H1 (cell line): ENCODE results near the gene RBMX. TPM values are rescaled to one million over a fixed set of nuclear protein-coding genes. Genes with fewer than 3 reads are reported as not detected.

ENCODE experiments used
- CTCF ChIA-PET: fragments of 300-600 bp; sonication (Branson Sonifier 250); formaldehyde crosslinking; loops from one replicate; lab custom pipeline; 2021; ENCODE audit not compliant: partially characterized antibody; lab: Charles Lee
- POLR2A ChIA-PET: fragments of 300-600 bp; sonication (Branson Sonifier 250); formaldehyde crosslinking; loops from one replicate; lab custom pipeline; 2021; ENCODE audit warnings: inconsistent platforms; ENCODE audit not compliant: partially characterized antibody; lab: Charles Lee
- DNase-seq, 2 experiments: peaks; one replicate each; pipeline versions ENCODE4 v3.0.0 to v3.0.0-alpha.2; 2010 to 2022; ENCODE audit warnings: low spot score in 2 of 2, low read depth in 1 of 2, mixed read lengths in 1 of 2
- FAIRE-seq: peaks from 2 replicates; lab custom pipeline; 2011; peaks lifted over from hg19 to GRCh38; lab: Jason Lieb, UNC
- H2AFZ ChIP-seq: 2 replicates; pipeline ENCODE4 v1.8.1; 2012; ENCODE audit warnings: low read length, inconsistent platforms
- H2AK5ac ChIP-seq: 2 replicates; pipeline ENCODE4 v1.6.1; 2013; ENCODE audit warnings: low read depth, low read length
- H2BK120ac ChIP-seq: replicated peaks from 2 replicates; pipeline ENCODE3; 2013; ENCODE audit warnings: low read depth, low read length, inconsistent platforms
- H2BK12ac ChIP-seq: 2 replicates; pipeline ENCODE4 v1.6.1; 2013; ENCODE audit warnings: low read depth, low read length
- H2BK15ac ChIP-seq: 2 replicates; pipeline ENCODE4 v1.6.1; 2013; ENCODE audit warnings: low read length
- H2BK20ac ChIP-seq: 2 replicates; pipeline ENCODE4 v1.6.1; 2013; ENCODE audit warnings: low read length
- H2BK5ac ChIP-seq: 2 replicates; pipeline ENCODE4 v1.6.1; 2013; ENCODE audit warnings: low read depth, low read length
- H3K14ac ChIP-seq: 2 replicates; pipeline ENCODE4 v1.6.1; 2013; ENCODE audit warnings: inconsistent platforms; ENCODE audit not compliant: insufficient read length
- H3K18ac ChIP-seq: 2 replicates; pipeline ENCODE4 v1.6.1; 2013; ENCODE audit warnings: low read length; ENCODE audit errors: extremely low read depth
- H3K23ac ChIP-seq: 2 replicates; pipeline ENCODE4 v1.6.1; 2013; ENCODE audit warnings: inconsistent platforms; ENCODE audit not compliant: insufficient read length
- H3K23me2 ChIP-seq: 2 replicates; pipeline ENCODE4 v1.6.1; 2013; ENCODE audit warnings: low read depth, low read length
- H3K27ac ChIP-seq: 2 replicates; pipeline ENCODE4 v1.6.1; 2011; ENCODE audit warnings: low read depth, low read length, inconsistent platforms
- H3K27me3 ChIP-seq, 4 experiments: replicated peaks in 1 of 4; 1 replicate in 1 of 4; 2 replicates in 3 of 4; pipeline versions ENCODE4 v1.6.1 to v1.8.1; 2011 to 2013; ENCODE audit warnings: low read length in 3 of 4, mild to moderate bottlenecking in 3 of 4, inconsistent platforms in 2 of 4, mixed read lengths in 2 of 4, moderate library complexity in 1 of 4; ENCODE audit not compliant: control insufficient read depth in 3 of 4, insufficient read depth in 3 of 4; ENCODE audit errors: extremely low read depth in 1 of 4
- H3K36me3 ChIP-seq, 4 experiments: 2 replicates each; pipeline versions ENCODE4 v1.6.1 to v1.8.1; 2011 to 2013; ENCODE audit warnings: mild to moderate bottlenecking in 4 of 4, low read length in 3 of 4, moderate library complexity in 2 of 4, control low read depth in 1 of 4, inconsistent platforms in 1 of 4; ENCODE audit not compliant: insufficient read depth in 4 of 4, control insufficient read depth in 2 of 4
- H3K4ac ChIP-seq: replicated peaks from 2 replicates; pipeline ENCODE3; 2013; ENCODE audit warnings: low read length, low read depth, mixed read lengths, inconsistent platforms; ENCODE audit not compliant: insufficient read length
- H3K4me1 ChIP-seq, 4 experiments: replicated peaks in 1 of 4; 1 replicate in 1 of 4; 2 replicates in 3 of 4; pipeline versions ENCODE4 v1.6.1 to v1.8.1; 2011 to 2013; ENCODE audit warnings: low read length in 3 of 4, inconsistent platforms in 2 of 4, mixed read lengths in 1 of 4; ENCODE audit not compliant: insufficient read depth in 4 of 4, control insufficient read depth in 3 of 4
- H3K4me2 ChIP-seq, 2 experiments: 2 replicates each; pipeline versions ENCODE4 v1.6.1 to v1.8.1; 2011 to 2013; ENCODE audit warnings: low read depth in 2 of 2, low read length in 2 of 2, control low read depth in 1 of 2, inconsistent platforms in 1 of 2, mild to moderate bottlenecking in 1 of 2; ENCODE audit not compliant: insufficient read depth in 1 of 2
- H3K4me3 ChIP-seq, 4 experiments: fragments of 200-600, 300-600 bp in 1 of 4; sonication (generic), shearing (Covaris generic), sonication (Bioruptor Twin) in 1 of 4; 2 replicates each; pipeline versions ENCODE4 v1.5.1 to v1.8.1; 2011 to 2016; ENCODE audit warnings: low read length in 4 of 4, low read depth in 3 of 4, control low read depth in 2 of 4, inconsistent platforms in 2 of 4, mild to moderate bottlenecking in 2 of 4, mixed read lengths in 1 of 4, moderate library complexity in 1 of 4; ENCODE audit not compliant: insufficient read depth in 2 of 4; ENCODE audit errors: extremely low read depth in 1 of 4
- H3K56ac ChIP-seq: replicated peaks from 2 replicates; pipeline ENCODE3; 2013; ENCODE audit warnings: low read depth, mild to moderate bottlenecking, mixed read lengths, low read length, inconsistent platforms; ENCODE audit not compliant: insufficient read length
- H3K79me1 ChIP-seq: 2 replicates; pipeline ENCODE4 v1.6.1; 2013; ENCODE audit warnings: low read depth, low read length, control low read depth
- H3K79me2 ChIP-seq, 2 experiments: 2 replicates each; pipeline versions ENCODE4 v1.6.1 to v1.8.1; 2012 to 2013; ENCODE audit warnings: low read length in 2 of 2, mild to moderate bottlenecking in 2 of 2, inconsistent platforms in 1 of 2; ENCODE audit not compliant: insufficient read depth in 2 of 2, control insufficient read depth in 1 of 2
- H3K9ac ChIP-seq, 4 experiments: replicated peaks in 1 of 4; 1 replicate in 1 of 4; 2 replicates in 3 of 4; pipeline versions ENCODE4 v1.6.1 to v1.8.1; 2011 to 2013; ENCODE audit warnings: low read depth in 3 of 4, low read length in 3 of 4, control low read depth in 2 of 4, mild to moderate bottlenecking in 2 of 4, moderate library complexity in 2 of 4, inconsistent platforms in 1 of 4; ENCODE audit errors: extremely low read depth in 1 of 4
- H3K9me3 ChIP-seq, 2 experiments: 2 replicates each; pipeline versions ENCODE4 v1.6.1 to v1.8.1; 2012 to 2013; ENCODE audit warnings: mild to moderate bottlenecking in 2 of 2, moderate library complexity in 2 of 2, control low read depth in 1 of 2, inconsistent platforms in 1 of 2, low read depth in 1 of 2, low read length in 1 of 2, mixed read lengths in 1 of 2; ENCODE audit not compliant: insufficient read depth in 2 of 2
- H4K20me1 ChIP-seq, 2 experiments: replicated peaks in 1 of 2; 2 replicates each; pipeline versions ENCODE3 to v1.8.1; 2011 to 2013; ENCODE audit warnings: inconsistent platforms in 2 of 2, low read length in 2 of 2, mild to moderate bottlenecking in 1 of 2; ENCODE audit not compliant: insufficient read depth in 2 of 2, control insufficient read depth in 1 of 2
- H4K5ac ChIP-seq: 2 replicates; pipeline ENCODE4 v1.6.1; 2013; ENCODE audit warnings: low read length, low read depth, mixed read lengths, inconsistent platforms; ENCODE audit not compliant: insufficient read length
- H4K8ac ChIP-seq: 2 replicates; pipeline ENCODE4 v1.8.0; 2013; ENCODE audit warnings: mild to moderate bottlenecking, moderate library complexity, low read length, inconsistent platforms; ENCODE audit not compliant: insufficient read depth; ENCODE audit errors: extremely low read depth
- H4K91ac ChIP-seq: replicated peaks from 2 replicates; pipeline ENCODE3; 2013; ENCODE audit warnings: low read length, mixed read lengths, inconsistent platforms; ENCODE audit not compliant: insufficient read length
- EP300 ChIP-seq, 2 experiments: IDR thresholded peaks; 1 replicate in 1 of 2; 2 replicates in 1 of 2; pipeline ENCODE4 v1.6.1; 2011 to 2012; ENCODE audit warnings: low read depth in 2 of 2, low read length in 2 of 2, mild to moderate bottlenecking in 2 of 2, borderline replicate concordance in 1 of 2, inconsistent platforms in 1 of 2, moderate library complexity in 1 of 2
- KDM1A ChIP-seq: fragments of 200-600, 300-600 bp; sonication (generic); IDR thresholded peaks from 2 replicates; pipeline ENCODE4 v1.7.1; 2016; ENCODE audit warnings: mild to moderate bottlenecking, low read length, borderline replicate concordance
- POLR2A ChIP-seq, 2 experiments: IDR thresholded peaks; 1 replicate in 1 of 2; 2 replicates in 1 of 2; pipeline ENCODE4 v1.6.1; 2011; ENCODE audit warnings: low read depth in 2 of 2, low read length in 2 of 2, mild to moderate bottlenecking in 2 of 2; ENCODE audit errors: control extremely low read depth in 1 of 2
- WGBS, 2 experiments: shearing (Covaris generic) in 1 of 2; methylation state at CpG; one replicate each; pipeline versions ENCODE4 v1.1.6 to v1.1.7; 2013 to 2015; ENCODE audit warnings: low lambda C conversion rate in 2 of 2, mixed read lengths in 2 of 2, inconsistent platforms in 1 of 2, low coverage in 1 of 2, missing lambda C conversion rate in 1 of 2; ENCODE audit not compliant: insufficient replicate concordance in 2 of 2, insufficient coverage in 1 of 2, insufficient read length in 1 of 2; ENCODE audit errors: extremely low coverage in 1 of 2, missing lambda C conversion rate in 1 of 2; 5-methylcytosine and 5-hydroxymethylcytosine counted together
- polyA plus RNA-seq, 7 experiments: library from polyadenylated mRNA; depleted of rRNA in 3 of 7; stranded (reverse) in 5 of 7; unstranded in 2 of 7; fragments of >200 nt in 5 of 7; fragments of 200-250 nt in 2 of 7; gene quantifications; 1 replicate in 5 of 7; 2 replicates in 1 of 7; 4 replicates in 1 of 7; pipeline versions ENCODE4 v1.2.1 to v1.2.3, GENCODE V29; 2011 to 2013; ENCODE audit warnings: missing spikeins in 2 of 7, mixed read lengths in 2 of 7
- total RNA-seq: library from RNA; stranded (reverse); fragmentation: NEBNext Ultra II Directional; extraction: Animal tissue kit (Norgen Biotek cat#: 25700); gene quantifications from 2 replicates; pipeline ENCODE4 v1.2.1, GENCODE V29; 2021

The RBMX gene
- total and polyA plus RNA-seq, 2 of the 8 experiments (the other 6 are each of a cell fraction or from before 2014, with no cell fraction given): 213 to 476 TPM

DNA sequence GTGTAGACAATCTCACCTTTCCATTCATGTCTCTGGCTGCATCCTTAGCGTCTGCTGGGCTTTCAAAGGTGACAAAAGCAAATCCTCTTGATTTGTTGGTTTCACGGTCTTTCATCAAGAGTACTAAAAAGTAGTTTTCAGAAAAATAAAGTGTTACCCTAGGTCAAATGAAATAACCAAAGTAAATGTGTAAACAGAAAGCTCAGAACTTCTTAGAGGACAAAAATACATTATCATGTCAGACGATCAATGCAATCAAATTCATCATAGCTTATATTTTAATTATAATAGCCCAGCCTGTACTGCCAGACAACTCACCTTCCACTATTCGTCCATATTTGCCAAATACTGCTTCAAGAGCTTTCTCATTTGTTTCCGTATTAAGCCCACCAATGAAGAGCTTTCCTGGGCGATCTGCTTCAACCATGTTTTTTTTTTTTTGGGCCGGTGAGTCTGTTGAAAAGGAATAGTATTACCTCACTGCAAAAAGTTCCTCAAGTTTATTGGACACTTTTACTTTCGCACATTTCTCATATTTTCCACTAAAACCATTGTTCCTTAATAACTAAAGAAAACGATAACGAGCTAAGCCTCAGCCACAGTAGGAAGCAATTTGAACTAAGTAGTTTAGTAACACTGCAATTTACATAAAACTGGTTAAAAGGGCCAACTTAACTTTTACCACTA, 1.4 kb downstream of the RBMX start:
- Histone ChIP-seq H3K4me1 (peaks cover 0 to 3% (median 0%) of the 10 kb centered on the region in 4 experiments; a peak in 1 of 7 replicates), H3K27ac (peak overlapping the region; percentile 97)

More for the DNA sequence above, 1.4 kb downstream of the RBMX start:
- no peak for DNase-seq
- POLR2A ChIA-PET: interaction anchor here (0.6 to 11.7 kb wide), 17 partner anchors 8 to 112 kb away, joined by 3 to 168 read pairs (median 6); no protein-coding TSS in a partner anchor
- peak overlapping the region; percentile 90 to 100 (median 98) for H3K9ac ChIP-seq
- H4K5ac ChIP-seq: no peak overlapping the region
- CTCF ChIA-PET: interaction anchor here (0.6 kb wide), 1 partner anchor 169 kb away, joined by 3 read pairs; no protein-coding TSS in a partner anchor
- no peak overlapping the region for H3K14ac ChIP-seq
- H3K18ac ChIP-seq: peak overlapping the region; percentile 71; the same call in 1 of the 2 replicates
- no peak overlapping the region for H2BK15ac ChIP-seq
- peak; percentile 74 for FAIRE-seq
- TF ChIP-seq KDM1A: no peak
- TF ChIP-seq EP300 (IDR thresholded peaks at IDR 0.05; ENCODE audit: borderline replicate concordance in 1 of 2, low read depth in 2 of 2, low read length in 2 of 2): no peak
- peak in 1 of 2 experiments; percentile 65; a peak in 2 of 3 replicates for TF ChIP-seq POLR2A (IDR thresholded peaks at IDR 0.05; ENCODE audit: control extremely low read depth in 1 of 2, low read depth in 2 of 2, low read length in 2 of 2)
- H2BK5ac ChIP-seq: no peak overlapping the region
- peak overlapping the region; percentile 87 to 100 (median 92) for H3K4me3 ChIP-seq
- H3K23me2 ChIP-seq: 0 out of 2 replicates have a peak, but pooled peaks cover 4% of the 10 kb centered on the region
- H3K23ac ChIP-seq: no peak overlapping the region
- H2BK120ac ChIP-seq: no peak overlapping the region
- peak overlapping the region; percentile 60 to 72 for H3K4me2 ChIP-seq
- no peak overlapping the region for H4K8ac ChIP-seq
- H3K4ac ChIP-seq: no peak overlapping the region
- H2AK5ac ChIP-seq: no peak overlapping the region
- no peaks in the 10 kb centered on the region for H3K9me3 ChIP-seq
- peaks cover 16 to 32% of the 10 kb centered on the region in 2 experiments for H3K79me2 ChIP-seq
- H3K79me1 ChIP-seq: no peaks in the 10 kb centered on the region
- H3K27me3 ChIP-seq: no peaks in the 10 kb centered on the region
- WGBS, 2 experiments: 5% methylated on average over 9 of the region's 10 CpGs; no CpG with 5 or more reads in 1 of the 2 experiments
- H2AFZ ChIP-seq: no peak overlapping the region
- no peak overlapping the region for H4K91ac ChIP-seq
- H3K36me3 ChIP-seq: peaks cover 11 to 51% (median 31%) of the 10 kb centered on the region in 4 experiments
- H2BK12ac ChIP-seq: no peak overlapping the region
- H2BK20ac ChIP-seq: no peak overlapping the region
- no peak overlapping the region for H3K56ac ChIP-seq
- peaks cover 2 to 9% of the 10 kb centered on the region in 2 experiments for H4K20me1 ChIP-seq
